Spinal cord (tissue), 10 donors: ENCODE data around the gene OR52E5. TPM values are rescaled to one million over a fixed set of nuclear protein-coding genes. Genes with fewer than 3 reads are reported as not detected.

ENCODE experiments used
- DNase-seq, 6 donors: peaks; one replicate each; pipeline versions ENCODE4 v3.0.0 to v3.0.0-alpha.2; 2013 to 2015; ENCODE audit warnings: low spot score in 6 of 6, low read depth in 4 of 6
- H3K27ac ChIP-seq: one replicate; pipeline ENCODE4 v1.5.1; 2013; ENCODE audit warnings: low read depth, low read length, control low read depth
- H3K27me3 ChIP-seq: one replicate; pipeline ENCODE4 v1.6.1; 2013; ENCODE audit warnings: low read length; ENCODE audit not compliant: control insufficient read depth, insufficient read depth
- H3K36me3 ChIP-seq: one replicate; pipeline ENCODE4 v1.6.1; 2013; ENCODE audit warnings: low read length; ENCODE audit not compliant: control insufficient read depth, insufficient read depth
- H3K4me1 ChIP-seq: one replicate; pipeline ENCODE4 v1.6.1; 2013; ENCODE audit warnings: low read length; ENCODE audit not compliant: control insufficient read depth, insufficient read depth
- H3K4me3 ChIP-seq: one replicate; pipeline ENCODE4 v1.5.1; 2013; ENCODE audit warnings: low read depth, low read length, control low read depth
- H3K9me3 ChIP-seq: one replicate; pipeline ENCODE4 v1.6.1; 2013; ENCODE audit warnings: low read length; ENCODE audit not compliant: control insufficient read depth, insufficient read depth
- WGBS: methylation state at CpG from one replicate; pipeline ENCODE4 v1.1.5; 2013; ENCODE audit warnings: missing lambda C conversion rate; ENCODE audit not compliant: insufficient coverage; 5-methylcytosine and 5-hydroxymethylcytosine counted together
- polyA plus RNA-seq, 2 donors: library from polyadenylated mRNA; unstranded; fragments of 120-200 nt; gene quantifications; one replicate each; pipeline ENCODE4 v1.2.1, GENCODE V29; 2013; ENCODE audit not compliant: insufficient read length in 2 of 2
- total RNA-seq, 2 donors: library from RNA; depleted of rRNA in 1 of 2; stranded (reverse); fragments of 120-200 nt in 1 of 2; fragments of >200 nt in 1 of 2; gene quantifications; one replicate each; pipeline versions ENCODE4 v1.2.3 to v1.2.4, GENCODE V29; 2013 to 2014
- donor health status: healthy.

Gene OR52E5
- total and polyA plus RNA-seq, 4 donors = not detected

DNA sequence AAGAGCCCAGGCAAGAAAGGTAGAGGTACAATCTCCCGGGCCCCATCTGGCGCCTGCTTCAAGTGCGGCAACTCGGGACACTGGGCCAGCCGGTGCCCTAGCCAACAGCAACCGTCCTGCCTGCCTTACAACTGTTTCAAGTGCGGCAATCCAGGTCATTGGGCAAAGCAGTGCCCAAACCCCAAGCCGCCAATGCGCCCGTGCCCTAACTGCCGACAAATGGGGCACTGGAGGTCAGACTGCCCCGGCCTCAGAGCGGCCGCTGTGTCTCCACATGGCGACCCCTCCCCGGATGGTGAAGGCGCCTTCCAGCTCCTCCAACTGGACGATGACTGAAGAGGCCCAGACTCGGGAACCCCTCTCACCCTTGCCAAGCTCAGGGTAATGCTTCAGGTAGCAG is 37.6 kb downstream of the OR52E5 start:
- no peaks in the 10 kb centered on the region for H3K36me3 ChIP-seq
- DNase-seq = no peak
- no peaks in the 10 kb centered on the region for H3K27me3 ChIP-seq
- H3K4me3 ChIP-seq = no peak overlapping the region
- no peak overlapping the region for H3K27ac ChIP-seq
- H3K9me3 ChIP-seq = peaks cover 2% of the 10 kb centered on the region
- WGBS = 88% methylated on average over 19 of the region's 19 CpGs
- no peaks in the 10 kb centered on the region for H3K4me1 ChIP-seq

DNA sequence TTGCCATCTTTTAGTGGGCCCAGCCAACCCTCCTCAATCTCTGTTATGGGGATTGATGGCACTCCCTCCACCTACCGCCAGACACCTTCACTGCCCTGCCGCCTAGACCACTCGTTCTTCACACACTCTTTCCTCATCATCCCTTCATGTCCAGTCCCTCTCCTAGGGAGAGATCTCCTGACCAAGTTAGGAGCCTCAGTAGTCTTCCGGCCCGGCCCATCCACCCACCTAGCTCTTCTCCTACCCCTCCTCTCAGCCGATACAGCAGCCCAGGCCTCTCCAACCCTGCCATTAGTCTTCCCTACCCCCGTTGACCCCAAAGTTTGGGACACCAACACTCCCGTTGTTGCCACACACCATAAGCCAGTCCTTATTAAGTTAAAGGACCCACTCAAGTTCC is 38.1 kb downstream of the OR52E5 start:
- H3K4me3 ChIP-seq = no peak overlapping the region
- WGBS = 89% methylated on average over 8 of the region's 8 CpGs
- H3K9me3 ChIP-seq = peaks cover 2% of the 10 kb centered on the region
- no peak overlapping the region for H3K27ac ChIP-seq
- no peaks in the 10 kb centered on the region for H3K36me3 ChIP-seq
- no peak for DNase-seq
- H3K4me1 ChIP-seq = no peaks in the 10 kb centered on the region
- H3K27me3 ChIP-seq = no peaks in the 10 kb centered on the region

DNA sequence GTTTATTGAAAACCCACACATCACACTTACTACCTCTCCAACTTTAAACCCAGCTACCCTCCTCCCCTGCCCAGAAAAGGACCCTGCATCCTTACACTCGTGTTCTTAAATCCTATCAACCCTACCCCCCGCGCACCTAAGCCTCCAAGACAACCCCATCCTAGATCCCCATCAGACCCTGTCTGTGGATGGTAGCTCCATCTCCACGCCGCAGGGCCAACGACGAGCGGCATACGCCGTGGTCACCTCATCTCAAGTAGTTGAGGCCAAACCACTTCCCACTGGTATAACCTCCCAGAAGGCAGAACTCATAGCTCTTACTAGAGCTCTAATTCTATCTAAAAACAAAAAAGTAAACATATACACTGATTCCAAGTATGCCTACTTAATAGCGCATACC is 39.7 kb downstream of the OR52E5 start:
- no peak for DNase-seq
- Histone ChIP-seq H3K4me3 (no peak overlapping the region), H3K27me3 (no peaks in the 10 kb centered on the region), H3K36me3 (no peaks in the 10 kb centered on the region), H3K27ac (no peak overlapping the region), H3K4me1 (no peaks in the 10 kb centered on the region), H3K9me3 (peaks cover 4% of the 10 kb centered on the region)
- 94% methylated on average over 11 of the region's 11 CpGs for WGBS

DNA sequence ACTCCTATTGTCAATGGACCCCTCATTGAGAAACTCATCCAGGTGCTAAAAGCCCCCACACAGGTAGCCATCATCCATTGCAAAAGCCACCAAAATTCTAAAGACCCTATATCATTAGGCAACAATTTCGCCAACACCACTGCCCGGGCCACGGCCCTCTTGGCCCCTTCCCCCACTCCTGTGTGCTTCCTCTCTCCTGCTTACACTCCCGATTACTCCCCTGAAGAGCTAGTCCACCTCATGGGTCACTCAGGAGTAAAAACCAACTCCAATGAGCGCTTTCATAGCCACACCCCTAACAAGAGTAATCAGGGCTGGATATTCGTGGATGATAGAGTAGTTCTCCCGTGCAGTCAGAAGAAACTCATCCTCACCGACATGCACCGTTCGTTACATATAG is 40.1 kb downstream of the OR52E5 start:
- H3K27me3 ChIP-seq = no peaks in the 10 kb centered on the region
- no peak for DNase-seq
- peaks cover 5% of the 10 kb centered on the region for H3K9me3 ChIP-seq
- no peaks in the 10 kb centered on the region for H3K4me1 ChIP-seq
- H3K4me3 ChIP-seq = no peak overlapping the region
- H3K27ac ChIP-seq = no peak overlapping the region
- H3K36me3 ChIP-seq = no peaks in the 10 kb centered on the region
- WGBS = 95% methylated on average over 6 of the region's 10 CpGs

DNA sequence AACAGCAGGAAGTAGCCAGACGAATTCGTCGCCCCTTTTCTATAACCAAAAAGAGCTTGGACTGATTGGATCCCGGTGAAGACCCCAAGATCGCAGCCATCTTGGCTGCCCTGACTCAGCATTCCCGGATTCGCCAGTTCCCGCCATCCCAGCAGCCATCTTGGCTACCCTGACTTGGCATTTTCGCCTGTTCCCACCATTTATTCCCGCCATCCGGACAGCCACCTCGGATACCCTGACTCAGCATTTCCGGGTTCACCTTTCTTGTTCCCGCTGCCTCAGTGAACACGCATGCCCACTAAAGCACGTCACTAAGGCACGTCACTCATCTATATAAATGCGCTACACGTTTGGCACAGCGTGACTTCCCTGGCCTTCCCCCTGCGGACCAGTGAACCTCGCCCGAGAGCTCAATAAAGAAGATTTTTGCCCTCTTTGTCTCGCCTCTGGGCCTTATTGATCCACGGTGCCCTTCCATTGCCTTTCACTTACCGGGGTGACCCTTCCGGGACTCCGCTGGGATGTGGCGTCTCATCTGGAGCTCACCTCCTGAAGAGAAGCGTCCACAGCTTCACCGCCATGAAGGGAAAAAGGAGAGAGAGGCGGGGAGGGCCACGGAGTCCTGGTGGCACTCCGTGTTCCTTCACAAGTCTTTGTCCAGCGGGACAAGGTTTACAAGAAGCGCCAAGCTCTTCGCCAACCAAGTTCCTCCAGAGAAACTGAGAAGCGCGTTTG is 45.0 kb downstream of the OR52E5 start:
- Histone ChIP-seq H3K4me3 (no peak overlapping the region), H3K4me1 (no peaks in the 10 kb centered on the region), H3K27ac (no peak overlapping the region), H3K27me3 (no peaks in the 10 kb centered on the region), H3K9me3 (peaks cover 5% of the 10 kb centered on the region), H3K36me3 (no peaks in the 10 kb centered on the region)
- WGBS = 89% methylated on average over 39 of the region's 39 CpGs
- DNase-seq = no peak

DNA sequence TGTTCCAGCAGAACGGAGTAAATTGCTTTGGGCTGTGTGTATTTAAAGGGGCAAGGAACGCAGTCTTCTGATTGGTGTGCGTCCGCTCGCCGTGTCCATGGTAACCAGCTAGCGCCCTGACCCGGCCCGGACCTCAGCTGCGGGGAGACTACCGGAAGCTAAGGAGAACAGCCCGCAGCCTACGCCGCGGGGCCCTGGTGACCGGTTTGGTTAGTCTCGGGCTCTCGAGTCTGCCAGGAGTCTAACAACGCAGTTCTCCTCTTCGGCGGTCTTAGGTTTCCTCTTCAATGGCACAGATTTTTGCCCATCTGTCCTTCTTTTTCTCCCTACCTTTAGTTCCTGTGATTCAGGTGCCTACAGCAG is 45.6 kb downstream of the OR52E5 start:
- H3K9me3 ChIP-seq = peaks cover 3% of the 10 kb centered on the region
- H3K27ac ChIP-seq = no peak overlapping the region
- no peak overlapping the region for H3K4me3 ChIP-seq
- H3K36me3 ChIP-seq = no peaks in the 10 kb centered on the region
- no peaks in the 10 kb centered on the region for H3K4me1 ChIP-seq
- DNase-seq = peak in 1 of 6 donors; percentile 18
- no peaks in the 10 kb centered on the region for H3K27me3 ChIP-seq
- WGBS = 61% methylated on average over 21 of the region's 21 CpGs

DNA sequence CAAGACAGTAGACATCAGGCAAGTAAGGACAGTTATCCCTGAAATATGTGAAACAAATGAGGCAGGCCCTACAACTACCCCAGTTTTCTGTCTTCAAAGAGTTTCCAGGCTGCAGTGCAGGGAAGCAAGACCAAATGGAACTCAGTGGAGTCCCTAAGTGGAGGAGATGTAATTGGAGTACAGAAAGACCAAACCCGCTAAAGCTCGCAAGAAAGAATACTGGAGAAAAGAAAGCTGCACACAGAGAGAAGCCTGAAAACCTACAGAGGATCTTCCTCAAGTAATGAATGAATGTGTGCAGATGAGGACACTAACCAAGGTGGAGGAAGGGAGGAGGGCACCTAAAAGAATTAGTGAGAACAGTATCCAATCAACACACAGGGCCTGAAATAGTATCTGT is 47.7 kb downstream of the OR52E5 start:
- Histone ChIP-seq H3K4me3 (no peak overlapping the region), H3K27ac (no peak overlapping the region), H3K9me3 (peaks cover 3% of the 10 kb centered on the region), H3K27me3 (no peaks in the 10 kb centered on the region), H3K36me3 (no peaks in the 10 kb centered on the region), H3K4me1 (no peaks in the 10 kb centered on the region)
- 100% methylated on average over 2 of the region's 2 CpGs for WGBS
- no peak for DNase-seq

DNA sequence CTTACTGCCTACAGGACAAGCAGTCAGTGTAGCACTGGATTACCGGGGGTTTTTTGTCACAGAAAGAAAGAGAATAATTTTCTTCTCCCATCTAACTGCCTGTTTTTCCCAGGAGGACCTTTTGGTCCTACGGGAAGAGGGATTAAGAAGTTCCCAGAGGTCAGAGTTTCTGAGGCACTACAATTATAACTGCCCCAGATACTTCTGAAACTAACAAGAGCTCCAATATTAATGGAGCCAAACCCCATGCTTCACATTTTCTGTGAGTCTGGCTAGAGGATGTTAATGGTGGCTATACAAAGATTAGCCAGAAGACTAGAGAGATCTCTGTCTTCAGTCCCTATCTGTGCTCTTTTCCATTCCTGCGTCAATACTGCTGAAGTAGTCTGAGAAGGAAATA is 48.9 kb downstream of the OR52E5 start, which contains the start of gene OR56A3:
Gene OR56A3, plus strand, starts transcription at position 301 of the 400 bp plus-strand sequence. CDS start 5,096 bp downstream, outside the sequence.
- H3K27me3 ChIP-seq = no peaks in the 10 kb centered on the region
- H3K36me3 ChIP-seq = no peaks in the 10 kb centered on the region
- H3K27ac ChIP-seq = no peak within 1 kb of the TSS
- no peaks in the 10 kb centered on the region for H3K4me1 ChIP-seq
- no peak for DNase-seq
- no CpG with 5 or more reads among the region's 3 CpGs for WGBS
- peaks cover 3% of the 10 kb centered on the region for H3K9me3 ChIP-seq
- no peak within 1 kb of the TSS for H3K4me3 ChIP-seq
